Embryonic facial prominence (tissue), 1 donor: ENCODE measurements around the gene CAMK4.

Experiments
- DNase-seq: peaks from one replicate; pipeline ENCODE4 v3.0.0-alpha.2; 2016; ENCODE audit errors: extremely low spot score

Gene CAMK4

DNA sequence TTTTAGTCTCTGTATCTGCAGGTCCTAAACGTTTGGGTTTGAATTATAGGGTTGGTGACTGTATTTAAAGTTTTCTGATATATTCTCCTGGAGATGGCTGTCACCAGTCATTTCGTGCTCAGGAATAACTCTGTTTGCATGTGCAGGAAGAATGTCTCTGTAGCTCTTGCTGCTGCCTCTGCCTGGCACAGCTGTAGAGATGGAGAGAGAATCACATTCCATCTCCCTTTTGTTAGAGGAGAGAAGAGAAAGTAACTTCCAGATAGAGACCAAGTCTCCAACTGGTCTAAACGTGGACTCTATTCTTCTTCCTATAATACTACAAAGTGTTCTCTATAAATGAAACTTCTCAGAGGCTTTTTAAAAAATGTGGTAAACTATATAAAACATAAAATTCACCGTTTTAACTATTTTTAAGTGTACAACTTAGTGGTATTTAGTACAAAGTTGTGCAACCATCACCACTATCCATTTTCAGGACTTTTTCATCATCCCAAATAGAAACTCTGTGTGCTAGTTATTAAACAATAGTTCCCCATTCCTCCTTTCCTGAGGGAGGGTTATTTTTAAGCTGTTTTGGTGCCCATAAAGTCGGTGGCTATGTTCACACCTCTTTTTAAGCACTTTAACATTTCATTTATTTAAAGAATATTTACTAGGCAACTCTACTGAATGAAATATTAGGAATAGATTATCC is 308.9 kb downstream of the CAMK4 start:
- DNase-seq: no peak

DNA sequence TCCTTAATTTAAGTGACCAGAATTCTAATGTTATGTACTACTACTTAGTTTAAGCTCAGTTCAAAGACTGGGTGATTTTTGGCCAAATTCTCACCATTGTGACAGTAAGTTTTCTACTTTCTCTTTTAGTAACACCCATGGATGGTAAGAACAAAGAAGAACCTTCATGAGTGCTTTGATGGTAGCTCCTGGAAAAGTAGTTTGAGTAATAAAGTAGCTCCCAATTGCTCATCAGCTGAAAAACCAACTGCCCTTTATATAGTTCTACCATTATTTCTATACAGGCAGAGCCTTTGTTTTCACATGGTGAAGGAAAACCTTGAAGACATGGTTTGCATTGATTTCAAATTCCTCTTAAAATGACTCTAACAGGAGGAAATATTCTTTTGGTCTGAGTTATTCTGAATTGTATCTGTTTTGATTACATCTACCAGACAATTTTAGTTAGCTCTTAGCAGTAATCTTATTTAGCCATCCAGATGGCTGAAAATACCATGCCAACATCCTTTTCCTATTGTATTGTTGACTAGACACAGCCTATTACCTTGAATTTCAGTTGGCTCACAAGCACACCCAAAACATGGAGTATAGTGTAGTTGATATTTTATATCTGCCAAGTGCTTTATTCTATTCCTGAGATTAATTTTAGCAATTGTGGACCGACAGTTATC is 311.8 kb downstream of the CAMK4 start:
- no peak for DNase-seq

DNA sequence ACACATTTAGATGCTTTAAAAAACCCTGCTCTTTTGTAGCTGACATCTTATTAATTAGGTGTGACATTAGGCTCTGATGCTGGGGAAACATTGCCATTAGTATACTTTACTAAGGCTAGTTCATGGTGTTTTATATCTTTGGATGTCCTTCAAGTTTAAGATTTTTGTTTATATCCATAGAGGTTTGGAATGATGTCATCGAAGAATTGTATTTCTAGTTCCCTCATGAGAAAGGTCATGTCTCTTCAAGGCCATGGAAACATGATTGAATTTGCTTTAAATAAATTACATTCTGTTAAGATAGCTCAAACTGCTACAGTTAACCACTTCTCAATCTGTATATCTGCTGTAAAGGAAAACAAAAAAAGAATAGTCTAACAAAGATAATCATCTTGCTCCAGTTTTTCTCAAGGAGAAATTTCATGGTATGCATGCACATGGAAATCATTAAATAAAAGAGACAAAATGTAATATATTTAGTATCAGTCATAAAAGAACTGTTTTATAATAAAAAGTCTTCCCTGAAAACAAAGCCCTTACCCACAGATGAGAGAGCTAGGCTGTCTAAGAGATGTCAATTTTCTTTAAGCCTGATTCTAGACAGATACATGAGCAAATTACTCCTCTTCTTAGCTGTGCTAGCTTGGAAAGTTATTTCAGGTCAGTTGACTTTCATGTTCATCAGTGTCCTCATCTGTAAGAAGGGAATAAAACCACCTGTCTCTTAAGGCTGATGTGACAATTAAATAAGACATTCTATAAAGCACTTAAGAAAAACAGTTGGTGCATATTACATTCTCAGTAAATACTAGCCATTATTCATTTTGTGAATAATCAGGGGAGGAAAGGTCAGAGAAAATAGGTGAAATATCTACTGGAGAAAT is 313.2 kb downstream of the CAMK4 start:
- DNase-seq: no peak
